Small intestine (tissue), 7 donors: ENCODE results near the gene RUFY3. TPM values are rescaled to one million over a fixed set of nuclear protein-coding genes. Genes with fewer than 3 reads are reported as not detected.
"Not testable (repeated sequence)": the region's sequence is repeated elsewhere in the genome, so short reads cannot be mapped to it uniquely, and the experiment has no call there.

Source experiments
- DNase-seq, 2 donors: peaks; one replicate each; pipeline versions ENCODE4 v3.0.0 to v3.0.0-alpha.2; 2013
- FAIRE-seq: peaks from 2 replicates; lab custom pipeline; 2012; peaks lifted over from hg19 to GRCh38; lab: Jason Lieb, UNC
- H3K27ac ChIP-seq, 3 donors: one replicate each; pipeline ENCODE4 v1.5.1; 2013; ENCODE audit warnings: low read length in 2 of 3, mild to moderate bottlenecking in 2 of 3, control low read depth in 1 of 3, inconsistent platforms in 1 of 3, low read depth in 1 of 3, moderate library complexity in 1 of 3
- H3K27me3 ChIP-seq, 3 donors: one replicate each; pipeline ENCODE4 v1.6.1; 2013; ENCODE audit warnings: low read length in 3 of 3, inconsistent platforms in 1 of 3; ENCODE audit not compliant: control insufficient read depth in 3 of 3, insufficient read depth in 3 of 3
- H3K36me3 ChIP-seq, 3 donors: one replicate each; pipeline ENCODE4 v1.6.1; 2013; ENCODE audit warnings: low read length in 3 of 3, inconsistent platforms in 1 of 3, low read depth in 1 of 3, mild to moderate bottlenecking in 1 of 3, moderate library complexity in 1 of 3; ENCODE audit not compliant: control insufficient read depth in 3 of 3, insufficient read depth in 2 of 3
- H3K4me1 ChIP-seq, 3 donors: one replicate each; pipeline ENCODE4 v1.6.1; 2013; ENCODE audit warnings: low read length in 2 of 3, inconsistent platforms in 1 of 3, low read depth in 1 of 3, mild to moderate bottlenecking in 1 of 3, moderate library complexity in 1 of 3; ENCODE audit not compliant: control insufficient read depth in 3 of 3, insufficient read depth in 2 of 3
- H3K4me3 ChIP-seq, 3 donors: one replicate each; pipeline ENCODE4 v1.5.1; 2013; ENCODE audit warnings: low read length in 3 of 3, control low read depth in 1 of 3, inconsistent platforms in 1 of 3, low read depth in 1 of 3, mild to moderate bottlenecking in 1 of 3, moderate library complexity in 1 of 3
- H3K9me3 ChIP-seq, 2 donors: one replicate each; pipeline ENCODE4 v1.6.1; 2013; ENCODE audit warnings: low read depth in 1 of 2, low read length in 1 of 2; ENCODE audit not compliant: control insufficient read depth in 2 of 2, insufficient read depth in 1 of 2
- WGBS, 3 donors: extraction: QIAGEN DNeasy Blood & Tissue Kit; methylation state at CpG; one replicate each; pipeline ENCODE4 v1.1.7; 2013; 5-methylcytosine and 5-hydroxymethylcytosine counted together
- polyA plus RNA-seq, 4 donors: library from polyadenylated mRNA; stranded (reverse) in 3 of 4; unstranded in 1 of 4; fragments of 200-250 nt in 3 of 4; fragments of 120-200 nt in 1 of 4; gene quantifications; one replicate each; pipeline versions ENCODE4 v1.2.1 to v1.2.3, GENCODE V29; 2013
- donor health status: healthy with polysubstance abuse.
- donor health status: control.
- donor health status: control.
- donor health status: Bipolar disorder and iron deficiency.
- donor health status: healthy.

RUFY3 gene
- polyA plus RNA-seq, 4 donors, result 13.8 to 48.4 (median 18.2) TPM

DNA sequence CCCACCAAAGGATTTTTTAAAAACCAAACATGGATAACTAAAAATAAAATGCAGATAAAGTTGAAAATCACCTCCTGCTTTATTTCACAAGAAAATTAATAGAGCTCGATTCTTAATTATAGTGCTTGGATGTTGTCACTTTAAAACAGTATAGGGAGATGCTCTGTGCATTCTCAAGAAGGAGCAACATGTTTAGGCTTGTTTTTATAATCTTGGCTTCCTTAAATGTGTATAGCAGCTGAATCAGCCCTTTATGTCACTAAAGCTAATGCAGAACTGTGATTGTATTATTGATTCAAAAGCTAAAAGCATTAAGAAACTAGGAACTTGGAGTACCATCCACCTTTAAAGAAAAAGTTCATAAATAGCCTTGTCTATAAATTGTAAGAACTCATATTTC lies 20.5 kb upstream of the RUFY3 start:
- no peak overlapping the region for H3K27ac ChIP-seq
- H3K27me3 ChIP-seq, result no peaks in the 10 kb centered on the region
- H3K4me1 ChIP-seq, result peaks cover 0 to 5% (median 0%) of the 10 kb centered on the region in 3 donors
- 91 to 94% (median 92%) methylated on average over 1 of the region's 1 CpG for WGBS, 3 donors
- H3K9me3 ChIP-seq, result no peaks in the 10 kb centered on the region
- H3K4me3 ChIP-seq, result no peak overlapping the region
- FAIRE-seq (no peak), DNase-seq (no peak)
- no peaks in the 10 kb centered on the region for H3K36me3 ChIP-seq

DNA sequence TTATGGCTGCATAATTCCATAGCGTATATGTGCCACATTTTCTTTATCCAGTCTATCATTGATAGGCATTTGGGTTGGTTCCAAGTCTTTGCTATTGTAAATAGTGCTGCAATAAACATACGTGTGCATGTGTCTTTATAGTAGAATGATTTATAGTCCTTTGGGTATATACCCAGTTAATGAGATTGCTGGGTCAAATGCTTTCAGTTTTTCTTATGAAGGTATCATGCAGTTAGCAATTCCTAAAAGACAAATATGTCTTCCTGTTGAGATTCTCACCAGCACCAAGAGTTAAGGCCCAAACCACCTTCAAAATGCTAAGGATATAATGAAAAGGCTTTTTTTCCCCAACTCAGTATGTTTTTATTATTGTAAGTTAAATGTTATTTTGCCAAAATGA lies 19.2 kb upstream of the RUFY3 start:
- not testable (repeated sequence) for H3K27me3 ChIP-seq, H3K36me3 ChIP-seq, H3K27ac ChIP-seq, H3K4me3 ChIP-seq, FAIRE-seq, H3K9me3 ChIP-seq
- peaks cover 3 to 14% (median 4%) of the 10 kb centered on the region in 3 donors for H3K4me1 ChIP-seq
- WGBS, 3 donors, result 15 to 50% (median 30%) methylated on average over 2 of the region's 2 CpGs
- DNase-seq, result peak in 1 of 2 donors; percentile 53

DNA sequence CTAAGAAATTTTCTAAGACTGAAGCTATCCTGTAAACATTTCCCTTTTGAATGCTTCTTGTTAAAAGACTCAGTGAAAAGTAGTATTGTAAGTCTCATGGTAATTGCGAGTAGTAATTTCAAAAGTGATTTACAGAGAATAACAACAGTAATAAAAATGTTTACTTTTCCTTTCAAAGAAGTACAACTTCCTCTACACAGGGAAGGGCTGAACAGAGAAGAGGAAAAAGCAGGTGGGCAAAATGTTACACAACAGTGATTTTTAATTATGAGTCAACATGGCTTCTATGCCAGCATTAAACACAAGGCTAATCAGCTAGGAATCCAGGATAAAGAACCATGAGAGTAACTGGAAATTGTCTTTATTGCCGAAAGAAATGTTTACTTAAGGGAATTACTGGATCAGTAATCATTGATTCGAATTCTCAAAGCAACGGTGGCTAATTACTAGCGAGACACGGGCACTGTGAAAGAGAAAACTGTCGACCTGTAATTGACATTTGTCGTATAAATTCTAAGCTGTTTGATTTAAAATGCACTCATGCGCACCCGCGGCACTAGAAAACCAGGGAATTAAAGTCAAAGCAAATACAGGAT lies 18.0 kb upstream of the RUFY3 start:
- FAIRE-seq (no peak), DNase-seq (peak in 1 of 2 donors; percentile 57)
- Histone ChIP-seq H3K27me3 (no peaks in the 10 kb centered on the region), H3K9me3 (no peaks in the 10 kb centered on the region), H3K4me3 (peak overlapping the region in 2 of 3 donors; percentile 81 to 93), H3K27ac (peak overlapping the region; percentile 81 to 99 (median 96)), H3K4me1 (peaks cover 3 to 14% (median 4%) of the 10 kb centered on the region in 3 donors), H3K36me3 (no peaks in the 10 kb centered on the region)
- WGBS, 3 donors, result 2 to 5% (median 4%) methylated on average over 11 of the region's 11 CpGs

DNA sequence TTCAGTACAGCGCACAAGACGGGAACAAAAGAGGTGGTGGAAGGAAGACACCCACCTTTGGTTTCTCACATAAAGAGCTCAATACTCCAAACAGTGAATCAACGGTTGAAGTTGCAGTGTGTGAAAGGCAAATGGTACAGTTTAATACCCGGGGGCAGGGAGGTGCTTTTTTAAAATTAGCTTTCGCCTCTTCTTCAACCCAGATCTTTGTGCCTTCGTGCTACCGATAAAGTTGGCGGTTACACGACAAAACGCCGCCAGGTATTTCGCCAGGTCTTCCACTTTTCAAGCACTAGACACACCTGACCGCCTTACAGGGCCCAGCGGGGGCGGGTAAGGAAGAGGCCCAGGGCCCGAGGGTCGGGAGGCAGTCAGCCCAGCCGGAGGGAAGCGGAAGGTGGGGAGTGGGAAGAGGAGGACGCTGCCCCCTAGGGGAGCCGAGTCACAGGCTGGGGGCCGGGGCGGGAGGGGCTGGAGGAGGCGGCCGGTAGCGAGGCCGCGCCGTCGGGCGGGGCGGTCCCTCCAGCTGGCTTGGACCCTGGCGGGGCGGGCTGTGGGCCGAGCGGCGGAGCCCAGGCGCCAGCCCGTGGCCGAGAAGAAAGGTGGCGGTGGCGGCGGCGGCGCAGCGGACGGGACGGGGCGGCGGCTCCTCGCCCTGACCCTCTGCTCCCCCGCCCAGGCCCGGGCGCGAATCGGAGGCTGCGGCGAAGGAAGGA lies 17.4 kb upstream of the RUFY3 start:
- Histone ChIP-seq H3K27me3 (no peaks in the 10 kb centered on the region), H3K9me3 (no peaks in the 10 kb centered on the region), H3K4me3 (peak overlapping the region; percentile 71 to 93 (median 81)), H3K36me3 (no peaks in the 10 kb centered on the region), H3K27ac (peak overlapping the region; percentile 81 to 99 (median 96)), H3K4me1 (peaks cover 3 to 14% (median 4%) of the 10 kb centered on the region in 3 donors)
- FAIRE-seq (no peak), DNase-seq (peak; percentile 72 to 94)
- WGBS, 3 donors, result 0 to 1% (median 0%) methylated on average over 21 to 58 of the region's 58 CpGs

DNA sequence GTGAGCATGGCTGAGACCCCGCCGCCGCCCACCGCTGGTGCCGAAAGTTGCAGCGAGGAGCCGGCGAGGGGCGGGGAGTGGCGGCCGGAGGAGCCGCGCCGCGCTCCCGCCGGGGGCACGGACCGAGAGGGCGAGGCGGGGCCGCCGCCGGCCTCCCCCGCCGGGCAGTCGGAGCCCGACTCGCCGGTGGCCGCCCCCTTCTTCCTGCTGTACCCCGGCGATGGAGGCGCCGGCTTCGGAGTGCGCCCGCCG lies 16.9 kb upstream of the RUFY3 start:
- Histone ChIP-seq H3K27me3 (no peaks in the 10 kb centered on the region), H3K4me3 (peak overlapping the region; percentile 71 to 93 (median 81)), H3K4me1 (peaks cover 3 to 14% (median 4%) of the 10 kb centered on the region in 3 donors), H3K36me3 (no peaks in the 10 kb centered on the region), H3K9me3 (no peaks in the 10 kb centered on the region), H3K27ac (peak overlapping the region; percentile 81 to 99 (median 96))
- FAIRE-seq (no peak), DNase-seq (no peak)
- 0 to 1% (median 0%) methylated on average over 13 to 39 of the region's 39 CpGs for WGBS, 3 donors

DNA sequence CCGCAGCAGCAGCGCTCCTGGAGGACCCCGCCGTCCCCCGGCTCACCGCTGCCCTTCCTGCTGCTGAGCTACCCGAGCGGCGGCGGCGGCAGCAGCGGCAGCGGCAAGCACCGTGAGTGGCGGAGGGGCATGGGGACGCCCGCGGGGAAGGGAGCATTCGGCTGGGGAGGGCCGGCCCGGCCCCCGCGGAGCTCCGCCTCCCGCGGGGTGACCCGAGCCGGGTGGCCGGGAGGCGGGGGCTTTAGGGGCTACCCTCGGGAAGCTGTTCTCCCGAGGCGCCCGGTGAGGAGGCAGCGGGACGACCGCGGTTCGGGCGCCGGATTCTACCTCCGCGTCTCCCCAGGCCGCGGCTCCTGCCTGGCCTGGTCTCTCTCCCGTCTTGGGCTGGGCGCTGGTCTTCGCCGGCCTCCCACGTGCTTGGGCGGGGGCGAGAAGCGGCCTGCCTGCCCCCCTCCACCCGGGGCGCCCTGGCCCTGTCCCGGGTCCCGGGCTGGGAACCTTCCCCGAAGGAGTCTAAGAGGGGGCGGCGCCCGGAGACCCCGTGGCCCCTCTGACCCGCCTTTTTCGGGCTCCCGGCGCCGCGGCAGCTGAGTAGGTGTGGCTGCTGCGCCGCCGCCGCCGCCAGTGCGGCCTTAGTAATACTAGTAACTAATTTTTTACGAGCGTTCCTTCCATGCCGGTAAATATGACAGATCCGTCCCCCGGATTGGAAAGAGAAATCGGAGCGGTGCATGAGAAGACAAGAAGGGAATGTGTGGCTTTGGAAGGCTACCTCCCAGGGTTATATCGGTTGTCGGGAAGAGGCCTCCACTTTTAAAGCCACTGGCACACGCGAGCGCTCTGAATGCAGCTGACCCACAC lies 16.4 kb upstream of the RUFY3 start:
- H3K4me3 ChIP-seq, result peak overlapping the region; percentile 71 to 93 (median 81)
- WGBS, 3 donors, result 0 to 1% (median 0%) methylated on average over 44 to 86 of the region's 86 CpGs

DNA sequence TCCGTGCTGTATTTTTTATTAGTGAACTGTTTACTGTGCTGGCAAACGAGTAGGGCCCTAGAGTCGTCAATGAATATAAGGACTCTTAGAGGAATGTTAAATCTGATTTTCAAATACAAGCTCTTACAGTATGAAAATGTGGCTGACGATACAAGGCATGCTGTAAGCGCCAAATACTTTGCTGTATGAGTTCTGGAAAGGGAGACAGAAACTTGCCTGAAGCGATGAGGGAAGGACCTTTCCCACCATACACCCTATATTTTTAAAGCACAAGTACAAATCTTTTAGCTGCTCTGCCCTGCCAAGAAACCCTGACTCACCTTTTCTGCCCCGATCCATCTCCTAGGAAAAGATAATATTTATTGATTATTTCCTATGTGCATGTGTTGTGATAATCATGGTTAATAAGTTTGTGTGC lies 15.7 kb upstream of the RUFY3 start:
- Histone ChIP-seq H3K9me3 (no peaks in the 10 kb centered on the region), H3K27ac (peak overlapping the region; percentile 81 to 99 (median 96)), H3K27me3 (no peaks in the 10 kb centered on the region), H3K4me1 (peaks cover 3 to 14% (median 4%) of the 10 kb centered on the region in 3 donors), H3K36me3 (no peaks in the 10 kb centered on the region), H3K4me3 (peak overlapping the region; percentile 71 to 93 (median 81))
- WGBS, 3 donors, result 2 to 8% (median 3%) methylated on average over 7 of the region's 7 CpGs
- FAIRE-seq (no peak), DNase-seq (peak in 1 of 2 donors; percentile 31)

More for the DNA sequence above, 16.4 kb upstream of the RUFY3 start:
- peaks cover 3 to 14% (median 4%) of the 10 kb centered on the region in 3 donors for H3K4me1 ChIP-seq
- no peaks in the 10 kb centered on the region for H3K27me3 ChIP-seq
- FAIRE-seq, result no peak
- peak; percentile 68 to 90 for DNase-seq
- H3K9me3 ChIP-seq, result no peaks in the 10 kb centered on the region
- H3K36me3 ChIP-seq, result no peaks in the 10 kb centered on the region
- peak overlapping the region; percentile 81 to 99 (median 96) for H3K27ac ChIP-seq

DNA sequence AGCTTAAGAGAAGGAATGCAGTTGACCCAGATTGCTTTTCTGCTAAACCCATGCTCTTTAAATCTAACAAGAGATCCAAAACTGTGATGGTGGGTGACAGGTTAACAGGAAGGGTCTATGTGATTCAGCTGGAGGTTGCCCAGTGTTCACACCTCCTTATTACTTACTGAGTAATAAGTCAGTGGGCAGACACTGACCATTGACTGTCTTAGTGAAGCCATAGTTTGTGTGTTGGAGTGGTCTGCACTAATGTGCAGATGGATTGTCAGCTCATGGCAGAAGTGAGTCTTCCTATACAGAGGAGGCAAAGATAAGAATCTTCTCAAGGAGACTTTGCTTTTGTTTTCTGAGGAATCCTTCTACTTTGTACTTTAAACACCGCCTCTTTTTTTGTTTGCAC lies 15.2 kb upstream of the RUFY3 start:
- peak overlapping the region in 2 of 3 donors; percentile 81 to 93 for H3K4me3 ChIP-seq
- peak in 1 of 2 donors; percentile 18 for DNase-seq
- FAIRE-seq, result no peak
- no peaks in the 10 kb centered on the region for H3K9me3 ChIP-seq
- peaks cover 3 to 14% (median 4%) of the 10 kb centered on the region in 3 donors for H3K4me1 ChIP-seq
- peak overlapping the region in 2 of 3 donors; percentile 96 to 99 for H3K27ac ChIP-seq
- 58 to 72% (median 72%) methylated on average over 1 of the region's 1 CpG for WGBS, 3 donors
- H3K27me3 ChIP-seq, result no peaks in the 10 kb centered on the region
- H3K36me3 ChIP-seq, result no peaks in the 10 kb centered on the region
